T follicular helper cell (primary cell): ENCODE data around the gene APMAP.
"Not testable (repeated sequence)": the region's sequence is repeated elsewhere in the genome, so short reads cannot be mapped to it uniquely, and the experiment has no call there.

Source experiments
- DNase-seq: peaks from one replicate; pipeline ENCODE4 v3.0.0-alpha.2; 2020; ENCODE audit warnings: low read depth

Gene APMAP

DNA sequence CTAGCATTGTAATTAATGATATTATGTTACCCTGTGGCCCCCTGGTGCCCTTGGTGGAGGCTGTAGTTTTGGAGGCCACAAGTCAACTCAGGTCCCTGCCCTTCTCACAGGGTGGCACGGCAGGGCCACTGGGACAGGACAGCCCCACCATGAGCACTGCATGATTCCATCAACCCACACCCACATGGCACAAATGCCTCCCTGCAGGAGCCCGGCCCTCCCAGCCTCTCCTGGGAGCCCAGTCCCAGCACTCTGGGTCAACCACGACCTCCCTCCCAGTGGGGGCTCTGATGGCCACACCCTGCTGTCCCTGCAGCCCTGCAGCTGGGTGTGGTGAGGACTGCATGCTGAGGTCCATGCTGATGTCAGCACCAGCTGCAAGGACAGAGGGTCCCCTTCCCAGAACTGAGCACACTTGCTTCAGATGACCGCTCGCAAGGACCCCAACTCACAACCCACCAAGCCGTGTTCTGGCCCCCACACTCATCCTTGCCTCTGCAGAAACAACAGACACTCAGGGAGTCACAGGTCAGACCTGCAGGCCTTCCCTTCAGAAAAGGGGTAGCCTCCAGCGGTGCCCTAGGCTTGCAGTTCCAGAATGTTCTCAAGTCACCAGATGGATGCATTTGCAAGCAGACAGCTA lies 59.2 kb downstream of the APMAP start:
- DNase-seq, result no peak

DNA sequence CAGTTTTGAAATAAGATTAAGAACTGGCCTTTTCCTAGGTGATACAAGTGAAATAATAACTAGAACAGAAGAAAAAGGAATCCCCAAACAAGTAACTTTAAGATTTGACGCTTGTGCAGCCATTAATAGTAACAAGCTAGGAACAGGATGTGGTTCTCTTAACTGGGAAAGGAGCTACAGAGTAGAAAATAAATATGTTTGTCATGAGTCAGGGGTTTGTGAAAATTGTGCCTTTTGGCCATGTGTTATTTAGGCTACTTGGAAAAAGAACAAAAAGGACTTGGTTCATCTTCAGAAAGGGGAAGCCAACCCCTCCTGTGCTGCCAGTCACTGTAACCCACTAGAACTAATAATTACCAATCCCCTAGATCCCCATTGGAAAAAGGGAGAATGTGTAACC lies 60.7 kb downstream of the APMAP start:
- DNase-seq, result not testable (repeated sequence)

DNA sequence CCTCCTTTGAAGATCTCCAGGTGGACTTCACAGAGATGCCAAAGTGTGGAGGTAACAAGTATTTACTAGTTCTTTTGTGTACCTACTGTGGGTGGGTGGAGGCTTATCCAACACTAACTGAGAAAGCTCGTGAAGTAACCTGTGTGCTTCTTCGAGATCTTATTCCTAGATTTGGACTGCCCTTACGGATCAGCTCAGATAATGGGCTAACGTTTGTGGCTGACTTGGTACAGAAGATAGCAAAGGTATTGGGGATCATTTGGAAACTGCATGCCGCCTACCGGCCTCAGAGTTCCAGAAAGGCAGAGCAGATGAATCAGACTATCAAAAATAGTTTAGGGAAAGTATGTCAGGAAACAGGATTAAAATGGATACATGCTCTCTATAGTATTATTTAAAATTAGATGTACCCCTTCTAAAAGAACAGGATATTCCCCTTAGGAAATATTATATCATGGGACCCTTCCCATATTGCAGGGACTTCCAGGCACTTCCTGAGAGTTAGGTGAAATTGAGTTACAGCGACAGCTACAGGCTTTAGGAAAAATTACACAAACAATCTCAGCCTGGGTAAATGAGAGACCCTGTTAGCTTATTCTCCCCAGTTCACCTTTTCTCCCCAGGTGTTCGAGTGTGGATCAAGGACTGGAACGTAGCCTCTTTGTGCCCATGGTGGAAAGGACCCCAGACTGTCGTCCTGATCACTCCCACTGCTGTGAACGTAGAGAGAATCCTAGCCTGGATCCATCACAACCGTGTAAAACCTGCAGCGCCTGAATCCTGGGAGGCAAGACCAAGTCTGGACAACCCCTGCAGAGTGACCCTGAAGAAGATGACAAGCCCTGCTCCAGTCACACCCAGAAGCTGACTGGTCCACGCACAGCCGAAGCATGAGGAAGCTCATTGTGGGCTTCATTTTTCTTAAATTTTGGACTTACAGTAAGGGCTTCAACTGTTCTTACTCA lies 61.5 kb downstream of the APMAP start:
- not testable (repeated sequence) for DNase-seq

DNA sequence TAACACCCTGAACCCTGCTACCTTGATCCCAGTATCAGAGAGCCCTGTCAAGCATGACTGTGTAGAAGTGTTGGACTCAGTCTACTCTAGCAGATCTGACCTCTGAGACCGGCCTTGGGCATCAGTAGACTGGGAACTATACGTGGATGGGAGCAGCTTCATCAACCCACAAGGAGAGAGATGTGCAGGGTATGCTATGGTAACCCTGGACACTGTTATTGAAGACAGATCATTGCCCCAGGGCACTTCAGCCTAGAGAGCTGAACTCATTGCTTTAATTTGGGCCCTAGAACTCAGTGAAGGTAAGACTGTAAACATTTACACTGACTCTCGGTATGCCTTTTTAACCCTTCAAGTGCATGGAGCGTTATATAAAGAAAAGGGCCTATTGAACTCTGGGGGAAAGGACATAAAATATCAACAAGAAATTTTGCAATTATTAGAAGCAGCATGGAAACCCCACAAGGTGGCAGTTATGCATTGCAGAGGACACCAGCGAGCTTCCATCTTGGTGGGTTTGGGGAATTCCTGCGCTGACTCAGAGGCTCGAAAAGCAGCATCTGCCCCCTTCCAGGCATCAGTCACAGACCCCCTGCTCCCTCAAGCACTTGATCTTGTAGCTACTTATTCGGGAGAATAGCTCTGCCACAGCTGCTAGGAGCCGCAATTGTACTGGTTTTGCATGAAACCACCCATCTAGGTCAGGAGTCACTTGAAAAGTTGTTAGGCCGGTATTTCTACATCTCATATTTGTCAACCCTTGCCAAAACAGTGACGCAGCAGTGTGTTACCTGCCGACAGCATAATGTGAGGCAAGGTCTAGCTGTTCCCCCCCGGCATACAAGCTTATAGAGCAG lies 62.5 kb downstream of the APMAP start:
- not testable (repeated sequence) for DNase-seq

DNA sequence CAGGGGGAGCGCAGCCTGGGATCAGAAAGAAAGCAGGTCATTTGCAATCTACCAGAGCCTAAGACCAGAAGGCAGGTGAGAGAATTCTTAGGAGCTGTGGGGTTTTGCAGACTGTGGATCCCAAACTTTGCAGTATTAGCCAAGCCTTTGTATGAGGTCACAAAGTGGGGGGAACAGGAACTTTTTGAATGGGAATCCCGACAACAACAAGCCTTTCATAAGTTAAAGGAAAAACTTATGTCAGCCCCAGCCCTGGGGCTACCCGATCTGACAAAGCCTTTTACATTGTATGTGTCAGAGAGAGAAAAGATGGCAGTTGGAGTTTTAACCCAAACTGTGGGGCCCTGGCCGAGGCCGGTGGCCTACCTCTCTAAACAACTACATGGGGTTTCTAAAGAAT lies 63.3 kb downstream of the APMAP start:
- not testable (repeated sequence) for DNase-seq

DNA sequence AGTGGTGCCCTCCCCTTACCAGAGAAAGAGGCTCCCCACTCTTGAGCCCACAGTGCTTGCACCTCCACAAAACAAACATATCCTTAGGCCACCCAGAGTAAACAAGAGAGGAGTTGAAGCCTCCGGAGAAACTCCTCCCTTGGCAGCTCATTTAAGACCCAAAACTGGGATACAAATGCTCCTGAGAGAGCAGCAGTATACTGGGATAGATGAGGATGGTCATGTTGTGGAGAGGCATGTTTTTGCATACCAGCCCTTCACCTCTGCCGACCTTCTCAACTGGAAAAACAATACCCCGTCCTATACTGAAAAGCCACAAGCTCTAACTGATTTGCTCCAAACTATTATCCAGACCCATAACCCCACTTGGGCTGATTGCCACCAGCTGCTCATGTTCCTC lies 71.8 kb downstream of the APMAP start:
- DNase-seq, result not testable (repeated sequence)

DNA sequence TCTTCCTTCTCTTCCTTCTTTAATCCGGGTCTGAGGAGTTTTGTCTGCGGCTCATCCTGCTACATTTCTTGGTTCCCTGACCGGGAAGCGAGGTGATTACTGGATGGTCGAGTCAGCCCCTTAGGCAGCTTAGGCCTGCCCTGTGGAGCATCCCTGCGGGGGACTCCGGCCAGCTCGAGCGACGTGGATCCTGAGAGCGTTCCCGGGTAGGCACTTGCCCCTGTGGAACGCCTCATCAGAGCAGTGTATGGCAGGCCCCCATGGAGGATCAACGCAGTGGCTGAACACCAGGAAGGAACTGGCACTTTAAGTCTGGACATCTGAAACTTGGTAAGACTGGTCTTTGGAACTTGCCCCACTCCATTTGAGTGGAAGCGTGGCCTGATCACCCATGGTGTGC lies 72.9 kb downstream of the APMAP start:
- DNase-seq, result not testable (repeated sequence)

DNA sequence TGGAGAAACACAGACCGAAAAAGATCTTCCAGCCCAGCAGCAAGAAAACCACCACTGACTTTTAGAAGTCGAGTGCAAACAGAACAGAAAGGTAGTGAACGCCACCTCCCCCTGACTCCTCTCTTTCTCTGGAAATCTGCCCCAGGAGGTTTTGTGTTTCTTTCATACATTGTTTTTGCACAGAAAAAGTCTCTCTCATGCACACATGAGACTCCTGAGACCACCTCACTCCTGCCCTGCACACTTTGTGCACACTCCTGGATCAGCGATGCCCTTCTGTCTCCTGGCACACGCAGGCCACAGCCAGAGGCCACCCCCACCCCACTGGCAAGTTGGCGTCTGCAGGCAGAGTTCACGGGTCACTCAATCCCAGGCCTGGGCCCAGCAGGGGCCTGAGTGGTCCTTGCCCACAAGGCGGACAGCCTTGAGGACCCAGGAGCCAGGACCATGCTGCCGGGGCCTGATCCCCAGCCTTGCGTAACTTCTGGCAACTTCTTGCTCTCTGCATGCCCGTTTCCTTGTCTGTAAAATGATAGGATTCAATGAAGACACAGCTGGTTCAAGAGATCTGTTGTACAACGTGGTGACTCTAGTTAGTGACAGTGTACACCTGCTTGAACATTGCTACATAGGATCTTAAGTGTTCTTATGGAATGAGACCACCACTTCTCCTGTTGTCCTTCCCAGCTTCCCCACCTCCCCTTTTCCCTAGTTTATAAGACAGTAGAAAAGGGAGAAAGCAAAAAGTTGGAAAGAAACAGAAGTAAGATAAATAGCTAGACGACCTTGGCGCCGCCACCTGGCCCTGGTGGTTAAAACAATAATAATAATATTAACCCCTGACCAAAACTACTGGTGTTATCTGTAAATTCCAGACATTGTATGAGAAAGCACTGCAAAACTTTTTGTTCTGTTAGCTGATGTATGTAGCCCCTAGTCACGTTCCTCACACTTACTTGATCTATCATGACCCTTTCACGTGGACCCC lies 73.7 kb downstream of the APMAP start:
- DNase-seq, result no peak

DNA sequence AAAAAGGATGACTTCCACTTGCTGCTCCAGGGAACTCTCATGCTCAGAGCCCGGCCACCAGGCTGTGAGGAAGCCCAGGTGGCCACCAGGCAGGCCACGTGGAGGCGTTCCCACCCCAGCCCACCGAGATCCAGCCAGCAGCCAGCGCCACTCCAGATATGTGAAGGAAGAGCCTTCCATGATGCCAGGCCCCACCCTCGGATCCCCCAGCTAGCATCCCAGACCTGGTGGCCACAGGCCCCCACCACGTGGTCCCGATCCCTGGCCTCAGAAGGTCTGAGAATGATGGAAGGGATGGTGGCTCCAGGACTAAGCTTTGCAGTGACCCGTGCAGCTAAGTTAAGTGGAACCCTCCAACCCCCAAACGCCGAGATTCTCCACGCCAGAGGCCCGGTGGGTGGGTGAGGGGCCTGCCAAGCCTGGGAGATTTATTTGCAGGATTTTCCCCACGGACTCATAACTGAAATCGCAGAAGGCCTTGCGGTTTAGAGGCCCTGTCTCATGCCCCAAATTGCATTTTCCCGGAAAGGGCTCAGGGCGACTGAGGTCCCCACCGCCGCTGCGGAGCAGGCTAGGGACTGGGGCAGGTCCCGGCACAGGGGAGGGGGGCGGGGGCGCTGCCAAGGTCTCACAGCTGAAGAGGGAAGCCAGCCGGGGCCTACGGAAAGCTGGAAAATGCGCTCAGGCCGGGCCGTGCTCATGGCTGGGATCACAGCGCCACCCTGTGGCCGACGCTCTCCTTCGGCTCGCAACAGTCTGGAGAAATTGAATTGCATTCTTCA lies 74.6 kb downstream of the APMAP start:
- DNase-seq, result no peak

DNA sequence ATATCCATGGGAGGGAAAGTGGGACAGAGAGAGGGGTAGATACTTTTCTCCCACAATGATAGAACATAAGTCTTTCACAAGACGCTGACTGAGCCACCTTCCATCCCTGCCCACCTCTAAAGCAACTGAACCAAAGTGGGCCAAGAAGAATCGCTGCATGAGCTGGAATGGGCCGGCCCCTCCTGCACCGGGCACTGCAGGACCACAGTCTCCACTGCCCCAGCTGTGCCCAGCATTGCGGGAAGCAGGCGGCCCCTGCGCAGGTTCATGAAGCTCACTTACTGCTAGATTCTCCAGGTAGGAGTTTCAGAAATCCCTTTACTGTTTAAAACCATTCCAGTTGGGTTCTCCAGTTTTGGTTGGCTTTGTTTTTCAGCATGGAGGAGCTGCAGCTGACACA lies 75.5 kb downstream of the APMAP start:
- DNase-seq, result no peak

DNA sequence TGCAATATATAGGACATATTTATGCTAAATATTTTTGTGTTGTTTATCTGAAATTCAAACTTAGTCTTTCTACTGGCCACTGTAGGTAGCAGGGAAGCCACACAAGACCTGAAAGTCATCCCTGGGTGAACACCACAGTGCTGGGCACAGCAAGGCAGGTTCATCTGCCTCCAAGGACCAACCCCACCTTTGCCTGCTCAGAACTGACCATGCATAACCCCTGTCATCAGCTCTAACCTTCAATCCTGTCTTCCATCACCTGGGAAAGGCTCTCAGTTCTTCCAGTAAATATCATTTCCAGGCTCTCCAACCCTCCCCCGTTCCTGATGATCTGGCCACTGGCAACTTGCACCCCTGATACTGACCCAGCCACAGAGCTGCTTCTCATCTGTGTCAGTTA lies 76.1 kb downstream of the APMAP start:
- no peak for DNase-seq

DNA sequence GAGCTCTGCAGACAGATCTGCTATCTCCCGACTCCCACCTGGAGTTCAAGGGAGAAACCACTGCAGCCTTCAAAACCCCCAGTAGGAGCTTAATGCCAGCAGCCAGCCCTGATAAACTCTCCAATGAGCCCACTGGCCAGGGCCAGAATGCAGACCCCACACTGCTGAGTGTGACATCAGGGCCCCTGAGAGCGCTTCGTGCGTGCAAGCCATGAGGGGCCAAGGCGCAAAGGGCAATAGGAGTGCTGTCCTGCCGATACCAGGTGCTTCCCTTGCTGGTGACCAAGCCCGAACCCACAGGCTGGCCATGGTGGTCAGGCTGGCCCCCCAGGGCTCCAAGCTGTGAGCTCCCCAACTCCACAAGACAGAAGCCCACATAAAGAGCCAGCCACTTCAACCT lies 76.7 kb downstream of the APMAP start:
- no peak for DNase-seq

DNA sequence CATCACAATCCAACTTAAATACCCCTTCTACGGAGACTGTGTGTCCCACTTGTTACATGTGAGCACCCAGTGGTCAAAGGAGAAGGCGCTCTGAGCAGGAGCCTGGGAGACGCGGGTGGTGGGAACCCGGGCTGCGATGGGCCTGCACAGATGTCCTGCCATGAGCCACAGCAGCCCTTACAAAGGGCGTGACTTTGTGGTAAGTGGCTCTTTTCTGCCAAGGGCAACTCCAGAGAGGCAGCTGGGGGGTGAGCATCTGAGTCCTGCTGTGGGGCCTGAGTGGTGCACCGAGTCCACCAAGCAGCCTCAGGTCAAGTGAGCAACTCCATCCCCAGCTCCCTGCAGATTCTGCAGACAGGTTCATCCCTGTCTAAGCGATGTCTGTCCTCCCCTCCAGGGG lies 77.1 kb downstream of the APMAP start:
- DNase-seq, result no peak

DNA sequence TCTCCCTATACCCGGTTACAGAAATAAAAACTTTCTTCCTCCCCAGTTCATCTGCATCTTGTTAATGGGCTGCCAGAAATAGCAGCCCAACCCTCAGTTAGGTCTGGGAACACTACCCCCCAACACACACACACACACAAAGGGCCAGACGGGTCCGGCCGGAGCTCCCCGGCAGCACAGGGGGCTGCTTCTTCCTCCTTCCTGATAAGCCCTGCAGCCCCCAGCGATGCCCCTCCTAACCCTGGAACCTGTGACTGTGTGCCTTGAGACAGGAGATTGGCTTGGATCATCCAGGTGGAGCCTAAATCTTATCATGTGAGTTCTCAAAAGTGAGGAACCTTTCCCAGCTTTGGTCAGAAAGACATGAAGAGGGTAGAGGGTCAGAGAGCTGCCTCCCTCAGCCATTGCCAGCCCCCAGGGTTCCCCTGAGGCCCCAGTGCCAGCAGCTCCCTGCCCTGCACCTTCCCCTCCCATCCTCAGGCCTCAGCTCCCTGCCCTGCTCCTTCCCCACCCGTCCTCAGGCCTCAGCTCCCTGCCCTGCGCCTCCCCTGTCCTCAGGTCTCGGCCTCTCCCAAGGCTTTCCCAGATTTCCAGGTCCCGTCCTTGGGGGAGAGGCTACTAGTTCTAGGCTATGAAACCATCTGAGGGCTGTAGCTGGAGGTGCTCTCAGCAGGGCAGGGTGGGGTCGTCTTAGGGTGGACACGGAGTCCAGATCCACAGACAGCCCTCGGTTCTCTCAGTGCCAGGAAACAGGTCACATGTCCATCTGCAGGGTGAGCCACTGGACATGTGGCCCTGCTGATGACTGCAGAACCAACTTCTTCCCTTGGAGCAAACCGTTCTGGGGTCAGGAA lies 77.9 kb downstream of the APMAP start:
- no peak for DNase-seq

DNA sequence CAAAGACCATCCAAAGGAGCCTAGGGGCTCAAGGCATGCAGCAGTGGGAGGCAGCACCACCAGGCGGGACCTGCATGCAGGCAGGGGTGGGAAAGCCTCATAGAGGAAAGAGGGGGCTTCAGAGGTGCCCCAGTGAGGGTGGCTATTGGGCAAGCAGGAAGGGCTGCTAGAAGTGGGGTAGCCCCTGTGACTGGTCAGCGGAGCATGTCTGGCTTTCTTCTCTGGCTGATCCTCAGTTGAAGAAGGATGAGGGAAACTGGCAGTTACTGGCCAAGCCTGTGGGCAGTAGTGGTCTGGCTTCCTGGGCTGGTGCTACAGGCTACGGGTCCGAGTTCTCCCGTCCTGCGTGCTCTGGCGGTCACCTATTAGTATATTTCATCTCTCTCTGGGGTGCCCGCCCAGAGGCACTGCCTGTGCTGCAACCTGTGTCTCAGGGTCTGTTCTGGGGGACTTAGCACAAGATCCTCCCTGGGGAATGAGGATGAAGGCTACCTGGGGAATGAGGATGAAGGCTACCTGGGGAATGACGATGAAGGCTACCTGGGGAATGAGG lies 79.4 kb downstream of the APMAP start:
- DNase-seq, result no peak
